NT2/D1 (cell line): Measurements from ENCODE around the gene CRELD2.

ENCODE experiments used
- DNase-seq: peaks from one replicate; pipeline ENCODE4 v3.0.0-alpha.2; 2011; ENCODE audit warnings: low read depth, low spot score
- H3K27me3 ChIP-seq: 2 replicates; pipeline ENCODE4 v1.6.0; 2011; ENCODE audit warnings: mild to moderate bottlenecking; ENCODE audit not compliant: insufficient read length, insufficient read depth
- H3K36me3 ChIP-seq: 2 replicates; pipeline ENCODE4 v1.6.1; 2011; ENCODE audit warnings: mild to moderate bottlenecking, low read length, mixed read lengths; ENCODE audit not compliant: insufficient read depth, insufficient read length
- H3K4me1 ChIP-seq: 2 replicates; pipeline ENCODE4 v1.5.1; 2011; ENCODE audit not compliant: insufficient read depth, insufficient read length
- H3K4me3 ChIP-seq: 2 replicates; pipeline ENCODE4 v1.5.1; 2011; ENCODE audit warnings: low read depth; ENCODE audit not compliant: insufficient read length
- H3K9ac ChIP-seq: 2 replicates; pipeline ENCODE4 v1.6.0; 2011; ENCODE audit warnings: low read depth; ENCODE audit not compliant: insufficient read length
- H3K9me3 ChIP-seq: 2 replicates; pipeline ENCODE4 v1.5.1; 2011; ENCODE audit warnings: mild to moderate bottlenecking, low read length; ENCODE audit not compliant: insufficient read depth
- SUZ12 ChIP-seq: IDR thresholded peaks from 2 replicates; pipeline ENCODE4 v1.6.1; 2011; ENCODE audit not compliant: insufficient read length, insufficient read depth; ENCODE audit errors: extremely low read depth
- YY1 ChIP-seq: IDR thresholded peaks from 2 replicates; pipeline ENCODE4 v1.6.1; 2011; ENCODE audit not compliant: insufficient read length, insufficient read depth
- ZNF274 ChIP-seq: IDR thresholded peaks from 2 replicates; pipeline ENCODE4 v1.6.1; 2011; ENCODE audit warnings: mild to moderate bottlenecking, low read depth, low read length

The CRELD2 gene

GRCh38 chr22:49892226-49892899, 26.1 kb upstream of the CRELD2 start:
- no peak for TF ChIP-seq ZNF274
- TF ChIP-seq SUZ12, result no peak
- TF ChIP-seq YY1, result no peak
- no peaks in the 10 kb centered on the region for H3K27me3 ChIP-seq

GRCh38 chr22:49893025-49893424, 25.4 kb upstream of the CRELD2 start:
- no peak for DNase-seq
- H3K36me3 ChIP-seq, result peaks cover 25% of the 10 kb centered on the region
- H3K4me1 ChIP-seq, result no peaks in the 10 kb centered on the region
- no peak overlapping the region for H3K9ac ChIP-seq
- TF ChIP-seq ZNF274 (no peak), YY1 (no peak), SUZ12 (no peak)
- H3K9me3 ChIP-seq, result peaks cover 12% of the 10 kb centered on the region; the same call in 1 of the 2 replicates
- H3K27me3 ChIP-seq, result no peaks in the 10 kb centered on the region
- no peak overlapping the region for H3K4me3 ChIP-seq

More at GRCh38 chr22:49892226-49892899, 26.1 kb upstream of the CRELD2 start:
- Histone ChIP-seq H3K36me3 (peaks cover 32% of the 10 kb centered on the region), H3K4me3 (no peak overlapping the region), H3K4me1 (no peaks in the 10 kb centered on the region), H3K9ac (no peak overlapping the region), H3K9me3 (peaks cover 12% of the 10 kb centered on the region; the same call in 1 of the 2 replicates)
- no peak for DNase-seq

GRCh38 chr22:49894322-49895054, 23.9 kb upstream of the CRELD2 start:
- no peaks in the 10 kb centered on the region for H3K27me3 ChIP-seq
- no peak overlapping the region for H3K4me3 ChIP-seq
- H3K9me3 ChIP-seq, result peaks cover 2% of the 10 kb centered on the region; the same call in 1 of the 2 replicates
- no peaks in the 10 kb centered on the region for H3K4me1 ChIP-seq
- TF ChIP-seq SUZ12 (no peak), YY1 (no peak), ZNF274 (no peak)
- no peak for DNase-seq
- H3K9ac ChIP-seq, result no peak overlapping the region
- peaks cover 11% of the 10 kb centered on the region for H3K36me3 ChIP-seq

- Histone ChIP-seq H3K9ac (no peak overlapping the region), H3K9me3 (no peaks in the 10 kb centered on the region), H3K4me1 (no peaks in the 10 kb centered on the region), H3K36me3 (peaks cover 15% of the 10 kb centered on the region), H3K4me3 (no peak overlapping the region), H3K27me3 (no peaks in the 10 kb centered on the region)
- DNase-seq, result no peak
- TF ChIP-seq YY1, result no peak
- no peak for TF ChIP-seq ZNF274
- no peak for TF ChIP-seq SUZ12
Observed at GRCh38 chr22:49896201-49896600, 22.2 kb upstream of the CRELD2 start.

GRCh38 chr22:49897015-49897684, 21.3 kb upstream of the CRELD2 start:
- Histone ChIP-seq H3K4me1 (peaks cover 2% of the 10 kb centered on the region), H3K9ac (no peak overlapping the region), H3K4me3 (no peak overlapping the region), H3K9me3 (peaks cover 7% of the 10 kb centered on the region; the same call in 1 of the 2 replicates), H3K36me3 (peaks cover 24% of the 10 kb centered on the region), H3K27me3 (no peaks in the 10 kb centered on the region)
- TF ChIP-seq ZNF274 (no peak), SUZ12 (no peak), YY1 (no peak)
- no peak for DNase-seq

- TF ChIP-seq ZNF274 (no peak), YY1 (no peak), SUZ12 (no peak)
- H3K27me3 ChIP-seq, result no peaks in the 10 kb centered on the region
- peaks cover 9% of the 10 kb centered on the region; the same call in 1 of the 2 replicates for H3K9me3 ChIP-seq
- no peak for DNase-seq
- H3K9ac ChIP-seq, result no peak overlapping the region
- H3K36me3 ChIP-seq, result peaks cover 38% of the 10 kb centered on the region
- peaks cover 2% of the 10 kb centered on the region for H3K4me1 ChIP-seq
- H3K4me3 ChIP-seq, result no peak overlapping the region
Observed at GRCh38 chr22:49899530-49899929, 18.9 kb upstream of the CRELD2 start.
